ENCODE data around the gene THSD7A. TPM values are rescaled to one million over a fixed set of nuclear protein-coding genes. Genes with fewer than 3 reads are reported as not detected.

Gene THSD7A
- total RNA-seq, 1 experiment from 2014 or later = 4.0 TPM

DNA sequence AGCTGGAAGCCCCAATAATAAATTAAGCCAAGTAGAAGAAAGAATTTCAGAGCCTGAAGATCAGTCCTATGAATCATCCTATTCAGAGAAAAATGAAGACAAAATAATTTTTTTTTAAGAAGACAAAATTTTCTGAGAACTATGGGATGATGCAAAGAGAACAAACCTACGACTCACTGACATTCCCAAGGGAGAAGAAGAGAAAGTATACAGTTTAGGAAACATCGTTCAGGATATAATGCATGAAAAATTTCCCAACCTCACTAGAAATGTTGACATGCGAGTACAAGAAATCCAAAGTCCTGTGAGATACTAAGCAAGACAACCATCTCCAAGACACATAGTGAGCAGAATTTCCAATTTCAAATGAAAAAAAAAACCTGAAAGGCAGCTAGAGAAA lies 150.5 kb downstream of the THSD7A start:
- intact Hi-C loops (cut with micrococcal nuclease; ENCODE audit: unreplicated experiment) = no loop called here
- Histone ChIP-seq H3K27me3 (ENCODE audit: insufficient read depth, low read depth) (no peaks in the 10 kb centered on the region), H3K79me2 (ENCODE audit: low read depth) (no peaks in the 10 kb centered on the region), H3K4me1 (replicated peaks; ENCODE audit: insufficient read depth) (no peaks in the 10 kb centered on the region), H2AFZ (no peak overlapping the region), H3K4me3 (no peak overlapping the region), H3K27ac (no peak overlapping the region), H3K4me2 (no peak overlapping the region), H3K9me2 (ENCODE audit: insufficient read depth) (no peaks in the 10 kb centered on the region), H3K36me3 (ENCODE audit: low read depth) (no peaks in the 10 kb centered on the region), H3K9me3 (ENCODE audit: insufficient read depth, low read depth) (0 out of 2 replicates have a peak, but pooled peaks cover 7% of the 10 kb centered on the region), H4K20me1 (ENCODE audit: insufficient read depth) (no peaks in the 10 kb centered on the region), H3F3A (ENCODE audit: insufficient read depth, low read depth) (no peaks in the 10 kb centered on the region)
- ChIA-PET CTCF (no interaction called here), POLR2A (ENCODE audit: unreplicated experiment) (no interaction called here)
- BruUV-seq (replicated peaks) = no TSS peak
- no peak for TF ChIP-seq CTCF (conservative IDR thresholded peaks at IDR 0.05)
- no peak for TF ChIP-seq EZH2 (IDR thresholded peaks at IDR 0.05; ENCODE audit: low read depth)
- DNase-seq = no peak

DNA sequence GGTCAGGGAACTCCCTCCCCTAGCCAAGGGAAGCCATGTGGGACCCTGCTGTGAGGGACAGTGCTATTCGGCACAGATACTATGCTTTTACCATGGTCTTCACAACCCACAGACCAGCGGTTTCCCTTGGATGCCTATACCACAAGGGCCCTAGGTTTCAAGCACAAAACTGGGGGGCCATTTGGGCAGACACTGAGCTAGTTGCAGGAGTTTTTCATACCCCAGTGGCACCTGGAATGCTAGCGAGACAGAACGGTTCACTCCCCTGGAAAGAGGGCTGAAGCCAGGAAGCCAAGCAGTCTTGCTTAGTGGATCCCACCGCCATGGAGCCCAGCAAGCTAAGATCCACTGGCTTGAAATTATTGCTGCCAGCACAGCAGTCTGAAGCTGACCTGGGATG lies 156.8 kb downstream of the THSD7A start:
- intact Hi-C loops (cut with micrococcal nuclease; ENCODE audit: unreplicated experiment) = no loop called here
- Histone ChIP-seq H3K9me3 (ENCODE audit: insufficient read depth, low read depth) (0 out of 2 replicates have a peak, but pooled peaks cover 3% of the 10 kb centered on the region), H3K4me1 (replicated peaks; ENCODE audit: insufficient read depth) (no peaks in the 10 kb centered on the region), H3K27me3 (ENCODE audit: insufficient read depth, low read depth) (no peaks in the 10 kb centered on the region), H3K27ac (no peak overlapping the region), H3F3A (ENCODE audit: insufficient read depth, low read depth) (no peaks in the 10 kb centered on the region), H3K9me2 (ENCODE audit: insufficient read depth) (no peaks in the 10 kb centered on the region; the same call in 1 of the 2 replicates), H4K20me1 (ENCODE audit: insufficient read depth) (no peaks in the 10 kb centered on the region), H3K4me3 (no peak overlapping the region), H2AFZ (no peak overlapping the region), H3K36me3 (ENCODE audit: low read depth) (no peaks in the 10 kb centered on the region), H3K79me2 (ENCODE audit: low read depth) (no peaks in the 10 kb centered on the region), H3K4me2 (no peak overlapping the region)
- ChIA-PET POLR2A (ENCODE audit: unreplicated experiment) (no interaction called here), CTCF (no interaction called here)
- DNase-seq = no peak
- BruUV-seq (replicated peaks) = no TSS peak
- TF ChIP-seq CTCF (conservative IDR thresholded peaks at IDR 0.05) = no peak
- no peak for TF ChIP-seq EZH2 (IDR thresholded peaks at IDR 0.05; ENCODE audit: low read depth)

- no peaks in the 10 kb centered on the region for H3K27me3 ChIP-seq (ENCODE audit: insufficient read depth, low read depth)
- TF ChIP-seq CTCF (conservative IDR thresholded peaks at IDR 0.05) (no peak), EZH2 (IDR thresholded peaks at IDR 0.05; ENCODE audit: low read depth) (no peak)
- H2AFZ ChIP-seq = peak overlapping the region; percentile 20; the same call in 1 of the 2 replicates
- no peak overlapping the region for H3K27ac ChIP-seq
- no peaks in the 10 kb centered on the region for H4K20me1 ChIP-seq (ENCODE audit: insufficient read depth)
- ChIA-PET POLR2A (ENCODE audit: unreplicated experiment) (no interaction called here), CTCF (no interaction called here)
- H3K79me2 ChIP-seq (ENCODE audit: low read depth) = no peaks in the 10 kb centered on the region
- no peaks in the 10 kb centered on the region for H3K4me1 ChIP-seq (replicated peaks; ENCODE audit: insufficient read depth)
- H3K36me3 ChIP-seq (ENCODE audit: low read depth) = no peaks in the 10 kb centered on the region
- no peaks in the 10 kb centered on the region for H3F3A ChIP-seq (ENCODE audit: insufficient read depth, low read depth)
- H3K4me2 ChIP-seq = no peak overlapping the region
- H3K9me2 ChIP-seq (ENCODE audit: insufficient read depth) = no peaks in the 10 kb centered on the region; the same call in 1 of the 2 replicates
- no peak for DNase-seq
- no peak overlapping the region for H3K4me3 ChIP-seq
- intact Hi-C loops (cut with micrococcal nuclease; ENCODE audit: unreplicated experiment) = no loop called here
- no TSS peak for BruUV-seq (replicated peaks)
- no peaks in the 10 kb centered on the region for H3K9me3 ChIP-seq (ENCODE audit: insufficient read depth, low read depth)
Measured at GRCh38 chr7:11668727-11669126, 163.3 kb downstream of the THSD7A start.
